HG03064 (cell line): Measurements from ENCODE around the gene COX7A2.

Experiments used
- ATAC-seq: cut with Tn5 transposase; IDR thresholded peaks from one replicate; pipeline ENCODE4 v1.9.1; 2021; ENCODE audit warnings: low read depth; ENCODE audit not compliant: unreplicated experiment

The COX7A2 gene

DNA sequence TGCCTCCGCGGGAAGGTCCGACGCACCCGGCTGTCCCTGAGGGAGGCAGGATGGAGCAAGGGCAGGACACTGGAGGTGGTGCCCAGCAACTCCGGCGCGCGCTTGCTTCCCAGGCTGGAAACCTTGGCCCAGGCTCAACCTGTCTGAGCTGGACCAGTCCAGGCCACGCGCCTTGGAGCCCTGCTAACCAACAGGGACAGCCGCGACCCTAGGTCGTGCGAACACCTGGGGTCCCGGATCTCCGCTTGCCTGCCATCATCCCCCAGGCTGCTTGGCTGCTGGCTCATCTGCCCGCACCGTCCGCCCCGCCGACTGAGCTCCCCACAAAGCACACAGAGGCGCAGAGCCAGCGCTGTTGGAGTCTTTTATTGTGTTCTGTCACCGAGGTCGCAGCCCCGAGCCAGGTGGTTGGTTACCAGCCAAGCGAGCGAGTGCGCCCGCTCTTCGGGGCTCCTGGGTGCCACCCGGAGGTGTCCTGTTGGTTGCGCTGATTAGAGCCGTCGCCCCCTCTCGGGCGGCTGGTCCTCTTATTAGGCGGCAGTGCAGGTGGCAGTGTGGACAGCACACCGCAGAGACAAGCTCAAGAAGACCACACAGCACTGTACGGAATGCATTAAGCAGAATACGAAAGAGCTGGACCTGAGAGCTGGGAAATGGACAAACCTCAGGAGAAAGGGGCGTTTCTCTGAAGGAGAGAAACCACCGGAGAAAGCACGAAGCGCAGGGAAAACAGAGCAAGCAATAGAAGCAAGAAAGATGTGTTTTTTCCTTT, 41.5 kb downstream of the COX7A2 start:
- ATAC-seq = no peak

DNA sequence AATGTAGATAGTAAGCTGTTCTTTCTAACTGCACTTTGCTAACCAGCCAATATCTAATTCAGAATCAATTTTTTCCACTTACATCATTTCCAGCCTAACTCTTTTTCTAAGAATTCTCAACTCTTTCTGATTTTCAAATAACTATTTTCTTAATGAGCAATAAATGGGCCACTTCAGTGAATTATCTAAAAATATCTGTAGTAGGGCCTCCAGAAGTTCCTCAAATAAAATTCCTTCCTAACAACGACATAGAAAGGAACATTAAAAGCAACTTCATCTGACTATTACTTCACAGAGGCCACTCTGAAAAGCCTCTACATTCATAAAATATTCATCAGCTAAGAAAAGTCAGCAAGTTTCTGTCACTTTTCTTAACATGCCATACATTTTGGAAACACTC, 42.6 kb downstream of the COX7A2 start:
- no peak for ATAC-seq

DNA sequence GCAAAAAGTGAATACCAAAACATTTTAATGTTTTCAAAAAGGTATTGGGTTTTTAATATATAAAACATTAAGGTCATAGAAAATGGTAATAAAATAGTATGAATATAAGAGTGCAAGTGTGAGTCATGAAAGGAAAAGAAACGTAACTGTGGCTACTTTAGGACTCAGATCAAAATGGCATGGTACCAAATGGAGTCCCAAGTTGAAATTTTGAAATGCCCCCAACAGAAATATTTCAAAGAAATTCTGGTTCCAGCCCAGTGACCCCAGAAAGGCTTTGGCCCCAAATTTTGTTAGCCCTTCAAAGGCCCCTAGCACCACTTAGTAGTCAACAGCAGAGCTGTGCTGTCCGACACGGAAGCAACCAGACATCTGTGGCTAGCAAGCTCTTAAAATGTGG, 43.7 kb downstream of the COX7A2 start:
- no peak for ATAC-seq

DNA sequence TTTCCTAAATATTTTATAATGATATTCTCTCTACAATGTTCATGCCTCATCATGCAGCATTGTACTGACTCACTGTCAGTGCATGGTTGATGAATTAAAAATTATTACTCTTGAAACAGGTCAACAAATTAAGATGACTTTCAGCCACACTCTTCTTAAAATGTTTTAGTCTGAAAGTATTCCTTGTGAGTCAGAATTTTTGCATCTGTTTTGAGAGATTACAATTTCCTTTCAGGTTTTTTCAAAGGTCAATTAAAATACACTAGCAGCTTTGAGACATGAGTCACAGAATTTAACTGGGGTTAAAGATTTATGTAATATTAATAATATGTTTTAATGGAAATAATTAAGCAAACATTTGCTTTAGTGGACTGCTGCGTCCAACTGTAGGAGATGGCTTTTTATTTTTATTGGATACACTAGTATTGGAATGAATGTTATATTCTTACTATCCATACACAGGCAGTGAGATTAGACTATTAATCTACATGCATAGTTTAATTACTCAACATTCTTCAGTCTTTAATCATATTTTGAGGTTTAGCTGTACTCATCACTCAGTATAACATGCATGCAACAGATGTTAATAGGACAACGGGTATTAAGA, 47.4 kb downstream of the COX7A2 start:
- no peak for ATAC-seq

DNA sequence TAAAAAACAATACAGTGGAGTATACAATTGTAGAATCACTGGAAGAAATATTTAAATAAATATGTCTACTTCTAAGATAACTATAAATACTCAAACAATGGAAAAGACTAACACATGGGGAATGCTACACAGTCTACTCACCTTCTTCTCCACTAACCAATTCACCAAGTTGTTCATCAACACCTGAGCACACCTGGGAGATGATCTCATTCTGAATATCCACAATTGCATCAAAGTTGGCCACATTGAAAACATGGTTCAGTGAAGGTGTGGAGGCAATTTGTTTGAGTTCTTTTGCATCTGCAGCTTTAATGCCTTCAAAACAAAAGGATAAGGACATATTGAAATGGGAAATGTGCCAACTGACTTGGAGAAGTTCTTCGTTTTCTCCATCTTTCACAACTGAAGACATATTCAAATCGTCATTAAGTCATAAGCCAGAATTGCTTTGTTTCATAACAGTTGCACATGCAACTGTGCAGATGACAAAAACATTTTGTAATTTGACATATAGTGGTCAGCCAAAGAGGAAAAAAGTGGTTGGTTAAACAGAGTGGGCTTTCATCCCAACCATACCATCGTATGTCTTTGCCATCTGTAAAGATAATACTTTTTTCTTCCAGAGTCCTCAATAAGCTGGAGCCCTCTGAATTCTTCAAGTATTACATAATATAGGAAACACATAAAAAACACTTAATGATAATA, 55.2 kb downstream of the COX7A2 start:
- ATAC-seq = no peak
